ENCODE data around the gene OR2F1.

OR2F1 gene, protein sequence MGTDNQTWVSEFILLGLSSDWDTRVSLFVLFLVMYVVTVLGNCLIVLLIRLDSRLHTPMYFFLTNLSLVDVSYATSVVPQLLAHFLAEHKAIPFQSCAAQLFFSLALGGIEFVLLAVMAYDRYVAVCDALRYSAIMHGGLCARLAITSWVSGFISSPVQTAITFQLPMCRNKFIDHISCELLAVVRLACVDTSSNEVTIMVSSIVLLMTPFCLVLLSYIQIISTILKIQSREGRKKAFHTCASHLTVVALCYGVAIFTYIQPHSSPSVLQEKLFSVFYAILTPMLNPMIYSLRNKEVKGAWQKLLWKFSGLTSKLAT

GRCh38 chr7:143954544-143954943 lies at the start of gene OR2F1:
Gene OR2F1 (plus strand): TSS chr7:143954844. CDS start chr7:143959971, 5,127 bp downstream.
- DNase-seq (ENCODE audit: low spot score): no peak

GRCh38 chr7:143905509-143905908 lies 49.1 kb upstream of the OR2F1 start:
- no peak for DNase-seq (ENCODE audit: low spot score)

- no peak for DNase-seq (ENCODE audit: low spot score)
Measured at GRCh38 chr7:143906151-143906550, 48.5 kb upstream of the OR2F1 start.

- DNase-seq (ENCODE audit: low spot score): no peak
Measured at GRCh38 chr7:143906895-143907294, 47.7 kb upstream of the OR2F1 start.

DNA sequence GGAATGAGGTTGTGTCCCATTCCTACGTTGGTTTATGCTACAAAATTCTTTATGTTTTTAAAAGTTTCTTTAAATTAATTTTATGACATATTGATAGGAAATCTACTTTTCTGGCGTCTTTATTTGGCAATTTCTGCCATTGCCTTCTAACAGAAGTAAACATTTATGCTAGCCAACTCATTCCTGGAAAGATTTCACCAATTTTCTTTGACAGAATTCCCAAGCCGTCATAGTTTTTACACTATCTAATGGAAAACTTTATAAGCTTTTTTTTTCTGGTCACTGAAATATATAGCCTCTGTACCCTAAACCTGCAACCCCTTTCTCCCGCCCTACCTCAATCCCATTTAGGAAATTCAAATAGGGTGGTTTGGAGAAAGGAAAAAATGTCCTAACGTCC lies 46.5 kb upstream of the OR2F1 start:
- DNase-seq (ENCODE audit: low spot score): no peak

- DNase-seq (ENCODE audit: low spot score): no peak
Measured at GRCh38 chr7:143909863-143910262, 44.8 kb upstream of the OR2F1 start.

DNA sequence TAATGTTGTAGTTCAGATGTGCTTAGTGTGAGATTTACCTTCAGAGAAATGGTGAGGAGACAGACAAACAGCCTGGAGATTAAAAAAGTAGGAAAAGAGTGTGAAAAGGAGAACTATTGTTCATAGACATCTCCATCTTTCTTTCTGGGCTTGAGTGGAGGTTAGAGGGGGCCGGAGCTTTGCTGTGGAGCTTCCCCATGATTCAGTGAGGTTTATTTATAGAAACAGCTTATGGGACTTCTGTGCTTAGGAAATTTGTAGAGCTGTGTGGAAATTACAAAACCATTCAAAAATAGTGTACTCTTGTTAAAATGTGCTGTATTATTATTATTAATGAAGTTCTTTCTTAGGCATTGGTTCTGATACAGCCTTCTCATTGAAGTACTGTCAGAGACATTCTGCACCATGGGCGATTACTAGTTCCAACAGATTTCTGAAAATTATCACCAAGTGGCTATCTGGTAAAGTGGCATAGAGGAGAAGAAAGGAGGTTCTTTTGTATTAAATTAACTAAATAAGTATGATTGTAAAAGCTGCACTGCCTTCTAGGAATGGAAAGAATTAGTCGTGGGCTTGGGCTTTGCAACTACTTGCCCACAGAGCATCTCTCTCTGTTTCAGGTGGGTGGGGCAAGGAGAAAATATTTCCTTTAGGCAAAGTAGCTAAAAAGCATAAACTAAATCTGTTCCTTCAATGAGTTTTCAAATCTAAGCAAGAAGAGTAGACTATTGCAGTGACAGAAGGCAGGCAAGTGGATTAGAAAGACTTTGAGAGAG lies 44.0 kb upstream of the OR2F1 start:
- DNase-seq (ENCODE audit: low spot score): no peak

- DNase-seq (ENCODE audit: low spot score): no peak
Measured at GRCh38 chr7:143913945-143914615, 40.6 kb upstream of the OR2F1 start.

- DNase-seq (ENCODE audit: low spot score): no peak
Measured at GRCh38 chr7:143914938-143915652, 39.5 kb upstream of the OR2F1 start.

DNA sequence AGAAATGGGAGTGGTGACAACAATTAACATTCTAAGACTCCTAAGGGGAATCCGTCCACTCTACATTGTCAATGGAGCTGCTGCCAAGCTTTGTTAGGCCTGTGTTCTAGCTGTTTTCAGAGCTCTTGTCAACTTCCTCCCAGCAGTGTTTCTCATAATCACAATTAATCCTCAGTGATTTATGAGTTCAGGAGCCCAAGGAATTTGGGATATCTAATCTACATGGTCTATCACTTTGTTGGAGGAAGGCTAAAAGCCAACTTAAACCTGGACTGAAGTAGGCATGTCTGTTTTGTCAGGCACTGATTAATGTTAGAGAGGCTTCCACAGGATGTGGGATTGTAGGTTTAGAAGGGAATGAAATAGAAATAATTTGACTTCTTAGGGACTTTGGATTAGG lies 29.8 kb upstream of the OR2F1 start:
- no peak for DNase-seq (ENCODE audit: low spot score)

- DNase-seq (ENCODE audit: low spot score): no peak
Measured at GRCh38 chr7:143929224-143929920, 25.3 kb upstream of the OR2F1 start.

GRCh38 chr7:143931739-143932138 lies 22.9 kb upstream of the OR2F1 start:
- DNase-seq (ENCODE audit: low spot score): no peak

- DNase-seq (ENCODE audit: low spot score): no peak
Measured at GRCh38 chr7:143934526-143935325, 19.9 kb upstream of the OR2F1 start, which contains the start of gene OR2F2. Gene OR2F2 (plus strand): TSS chr7:143935233. CDS start chr7:143935233, 0 bp downstream.

DNA sequence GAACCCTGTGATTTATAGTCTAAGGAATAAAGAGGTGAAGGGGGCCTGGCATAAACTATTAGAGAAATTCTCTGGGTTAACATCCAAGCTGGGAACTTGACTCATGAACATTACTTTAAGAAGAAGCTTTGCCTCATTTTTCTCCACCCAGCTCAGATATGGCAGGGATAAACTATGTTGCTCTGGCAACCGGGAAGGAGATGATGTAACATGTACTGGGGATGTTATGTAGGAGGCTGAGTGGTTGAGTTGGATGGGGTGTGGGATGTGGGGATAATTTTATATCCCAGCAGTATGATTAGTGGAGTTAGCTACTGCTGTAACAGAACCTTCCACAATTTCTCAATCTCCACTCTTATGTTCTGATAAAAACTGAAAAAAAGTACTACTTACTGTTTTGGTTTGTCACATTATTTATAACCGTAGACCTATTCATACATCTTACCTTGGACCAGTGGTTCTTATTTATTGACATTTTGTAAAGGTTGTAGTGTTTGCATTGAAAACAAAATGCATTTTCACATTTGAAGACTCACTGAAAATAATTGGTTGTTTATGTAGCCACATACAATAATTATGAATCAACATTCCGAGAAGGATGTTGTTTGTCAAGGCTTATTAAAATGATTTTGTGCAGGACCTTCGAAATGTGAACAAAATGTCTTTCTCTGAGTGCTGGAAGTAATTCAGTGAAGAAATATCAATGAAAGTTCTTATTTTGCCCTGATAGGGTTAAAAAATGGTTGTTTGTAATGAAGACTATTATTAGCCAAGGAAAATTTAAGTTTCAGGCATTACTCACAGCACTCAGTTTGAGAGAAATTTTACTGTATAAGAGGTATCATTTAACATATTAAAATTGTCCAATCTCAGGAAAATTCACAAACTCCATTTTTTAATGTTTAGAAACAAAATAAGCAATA lies 18.3 kb upstream of the OR2F1 start:
- DNase-seq (ENCODE audit: low spot score): no peak

- no peak for DNase-seq (ENCODE audit: low spot score)
Measured at GRCh38 chr7:143938379-143939243, 16.0 kb upstream of the OR2F1 start.

DNA sequence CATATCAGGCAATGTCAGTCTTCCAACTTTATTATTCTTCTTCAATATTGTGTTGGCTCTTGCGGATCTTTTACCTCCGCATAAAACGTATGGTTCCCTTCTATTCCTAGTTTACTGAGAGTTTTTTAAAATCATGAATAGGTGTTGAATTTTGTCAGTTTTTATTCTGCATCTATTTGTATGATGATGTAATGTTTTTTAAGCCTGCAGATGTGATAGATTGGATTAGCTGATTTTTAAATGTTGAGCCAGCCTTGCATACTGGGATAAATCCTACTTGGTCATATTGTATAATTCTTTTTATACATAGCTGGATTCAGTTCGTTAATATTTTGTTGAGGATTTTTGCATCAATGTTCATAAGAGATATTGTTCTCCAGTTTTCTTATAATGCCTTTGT lies 9.2 kb upstream of the OR2F1 start:
- DNase-seq (ENCODE audit: low spot score): no peak

DNA sequence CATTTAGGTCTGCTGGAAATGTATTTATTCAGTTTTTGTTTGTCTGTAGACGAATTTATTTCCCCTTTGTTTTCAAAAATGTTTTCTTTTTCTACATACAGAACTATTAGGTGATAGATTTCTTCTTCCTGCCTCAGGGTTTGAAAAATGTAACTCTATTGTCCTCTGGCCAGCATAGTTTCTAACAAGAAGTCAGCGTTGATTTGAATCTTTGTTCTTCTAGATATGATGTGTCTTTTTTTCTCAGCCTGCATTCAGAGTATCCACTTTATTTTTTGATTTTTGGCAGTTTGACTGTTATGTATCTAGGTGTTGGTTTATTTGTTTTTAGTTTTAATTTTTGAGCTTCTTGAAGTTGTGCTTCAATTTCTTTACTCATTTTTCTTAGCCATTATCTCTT lies 7.5 kb upstream of the OR2F1 start:
- DNase-seq (ENCODE audit: low spot score): no peak

DNA sequence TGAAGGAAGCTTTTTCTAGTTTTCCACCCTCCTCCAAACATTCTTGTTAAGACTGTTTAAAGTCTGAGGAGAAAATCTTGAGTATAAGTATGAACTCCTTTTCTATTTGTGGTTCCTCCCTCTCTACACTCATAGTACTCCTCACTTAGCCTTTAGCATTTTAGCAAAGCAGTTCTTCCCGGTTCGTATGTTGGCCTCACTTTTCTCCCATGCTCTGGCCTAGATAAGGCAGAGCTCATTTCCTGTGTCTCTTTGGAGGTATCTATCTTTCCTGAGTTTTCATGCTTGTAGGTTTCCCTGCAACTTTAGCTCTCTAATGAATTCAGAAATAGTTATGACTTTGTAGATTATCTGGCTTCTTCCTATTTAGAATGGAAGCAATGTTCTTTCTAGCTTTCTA lies 5.9 kb upstream of the OR2F1 start:
- DNase-seq (ENCODE audit: low spot score): no peak

- no peak for DNase-seq (ENCODE audit: low spot score)
Measured at GRCh38 chr7:143953421-143953820, 1.2 kb upstream of the OR2F1 start.
